ENCODE results near the gene GPANK1.

DNA sequence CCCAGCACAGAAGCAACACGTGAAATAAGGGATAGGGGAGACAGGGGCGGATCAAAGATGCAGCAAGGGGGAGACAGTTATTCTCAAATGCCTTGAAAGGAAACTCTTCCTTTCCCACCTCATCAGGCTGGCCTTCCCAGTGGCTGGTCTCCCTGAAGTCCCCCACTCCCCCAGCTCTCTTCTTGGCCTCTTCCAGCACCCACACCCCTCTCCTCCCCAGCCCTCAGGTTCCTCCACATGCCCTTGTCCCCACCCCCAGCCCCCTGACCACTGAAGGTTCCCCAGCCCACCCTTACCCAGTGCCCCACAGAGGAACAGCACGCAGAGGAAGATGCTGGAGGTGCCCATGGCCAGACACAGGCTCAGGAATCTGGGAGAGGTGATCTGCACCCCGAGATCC, 48.7 kb upstream of the GPANK1 start:
- TF ChIP-seq, protein P1, sequence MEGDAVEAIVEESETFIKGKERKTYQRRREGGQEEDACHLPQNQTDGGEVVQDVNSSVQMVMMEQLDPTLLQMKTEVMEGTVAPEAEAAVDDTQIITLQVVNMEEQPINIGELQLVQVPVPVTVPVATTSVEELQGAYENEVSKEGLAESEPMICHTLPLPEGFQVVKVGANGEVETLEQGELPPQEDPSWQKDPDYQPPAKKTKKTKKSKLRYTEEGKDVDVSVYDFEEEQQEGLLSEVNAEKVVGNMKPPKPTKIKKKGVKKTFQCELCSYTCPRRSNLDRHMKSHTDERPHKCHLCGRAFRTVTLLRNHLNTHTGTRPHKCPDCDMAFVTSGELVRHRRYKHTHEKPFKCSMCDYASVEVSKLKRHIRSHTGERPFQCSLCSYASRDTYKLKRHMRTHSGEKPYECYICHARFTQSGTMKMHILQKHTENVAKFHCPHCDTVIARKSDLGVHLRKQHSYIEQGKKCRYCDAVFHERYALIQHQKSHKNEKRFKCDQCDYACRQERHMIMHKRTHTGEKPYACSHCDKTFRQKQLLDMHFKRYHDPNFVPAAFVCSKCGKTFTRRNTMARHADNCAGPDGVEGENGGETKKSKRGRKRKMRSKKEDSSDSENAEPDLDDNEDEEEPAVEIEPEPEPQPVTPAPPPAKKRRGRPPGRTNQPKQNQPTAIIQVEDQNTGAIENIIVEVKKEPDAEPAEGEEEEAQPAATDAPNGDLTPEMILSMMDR (IDR thresholded peaks at IDR 0.05): no peak
- TF ChIP-seq POLR2A (IDR thresholded peaks at IDR 0.05): no peak

All from adrenal gland (tissue), 5 donors.